GM12873 (cell line): ENCODE measurements around the gene ASIC2.
A peak's percentile ranks its signal among the peaks of the same experiment; 100 is the strongest.

Experiments used
- TF ChIP-seq, protein P1 (sequence below): IDR thresholded peaks from 2 replicates; pipeline ENCODE4 v1.5.1; 2012; ENCODE audit warnings: low read depth, mild to moderate bottlenecking, moderate library complexity, low read length, control low read depth; ENCODE audit not compliant: insufficient read depth; ENCODE audit errors: missing control alignments

The ASIC2 gene

DNA sequence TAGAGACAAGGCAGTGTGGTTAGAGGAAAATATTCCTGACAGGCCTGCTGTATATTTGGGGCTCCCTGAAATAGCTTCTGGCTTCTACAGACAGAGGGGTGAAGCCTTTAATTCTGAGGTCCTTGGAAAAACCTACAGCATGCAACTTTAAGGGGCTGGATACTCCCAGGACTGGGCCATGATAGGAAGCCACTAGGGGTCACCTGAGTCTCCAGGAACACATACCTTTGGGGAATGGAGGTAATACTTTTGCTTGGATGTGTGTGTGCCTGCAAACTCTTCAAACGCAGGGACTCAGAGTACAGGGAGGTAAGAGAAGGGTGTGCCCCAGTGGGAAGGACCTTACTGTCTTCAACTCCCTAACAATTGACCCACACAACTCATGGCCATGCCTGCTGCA is 4.1 kb downstream of the ASIC2 start:
- TF ChIP-seq, protein P1, sequence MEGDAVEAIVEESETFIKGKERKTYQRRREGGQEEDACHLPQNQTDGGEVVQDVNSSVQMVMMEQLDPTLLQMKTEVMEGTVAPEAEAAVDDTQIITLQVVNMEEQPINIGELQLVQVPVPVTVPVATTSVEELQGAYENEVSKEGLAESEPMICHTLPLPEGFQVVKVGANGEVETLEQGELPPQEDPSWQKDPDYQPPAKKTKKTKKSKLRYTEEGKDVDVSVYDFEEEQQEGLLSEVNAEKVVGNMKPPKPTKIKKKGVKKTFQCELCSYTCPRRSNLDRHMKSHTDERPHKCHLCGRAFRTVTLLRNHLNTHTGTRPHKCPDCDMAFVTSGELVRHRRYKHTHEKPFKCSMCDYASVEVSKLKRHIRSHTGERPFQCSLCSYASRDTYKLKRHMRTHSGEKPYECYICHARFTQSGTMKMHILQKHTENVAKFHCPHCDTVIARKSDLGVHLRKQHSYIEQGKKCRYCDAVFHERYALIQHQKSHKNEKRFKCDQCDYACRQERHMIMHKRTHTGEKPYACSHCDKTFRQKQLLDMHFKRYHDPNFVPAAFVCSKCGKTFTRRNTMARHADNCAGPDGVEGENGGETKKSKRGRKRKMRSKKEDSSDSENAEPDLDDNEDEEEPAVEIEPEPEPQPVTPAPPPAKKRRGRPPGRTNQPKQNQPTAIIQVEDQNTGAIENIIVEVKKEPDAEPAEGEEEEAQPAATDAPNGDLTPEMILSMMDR: peak; percentile 7

DNA sequence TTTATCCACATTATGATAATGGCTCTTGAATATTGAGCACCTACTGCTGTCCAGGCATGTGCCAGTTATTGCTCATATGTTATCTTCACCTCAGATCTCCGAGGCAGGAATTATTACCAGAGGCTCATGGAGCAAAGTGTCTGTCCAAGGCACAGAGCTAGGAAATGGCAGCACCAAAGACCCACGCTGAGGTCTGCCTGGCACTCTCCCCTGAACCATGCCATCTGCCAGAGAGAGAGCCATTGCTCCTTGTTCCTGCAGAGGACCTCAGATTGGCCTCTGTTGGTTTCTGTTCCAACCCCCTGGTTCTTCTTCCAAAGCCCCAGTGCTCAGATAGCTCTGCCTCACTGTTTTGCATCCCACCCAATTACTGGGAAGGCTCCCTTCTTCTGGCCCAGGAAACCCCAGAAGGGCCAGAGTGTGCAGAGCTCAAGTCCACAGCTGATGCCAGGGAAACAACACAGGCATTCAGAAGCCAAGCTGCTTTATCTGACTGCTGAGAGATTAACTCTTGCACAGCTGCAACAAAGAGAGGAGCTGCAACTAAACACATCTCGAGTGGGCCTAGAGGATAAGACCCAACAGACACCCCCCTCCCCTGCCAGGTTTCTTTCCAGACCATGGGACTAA is 5.9 kb downstream of the ASIC2 start:
- TF ChIP-seq, protein P1: no peak

DNA sequence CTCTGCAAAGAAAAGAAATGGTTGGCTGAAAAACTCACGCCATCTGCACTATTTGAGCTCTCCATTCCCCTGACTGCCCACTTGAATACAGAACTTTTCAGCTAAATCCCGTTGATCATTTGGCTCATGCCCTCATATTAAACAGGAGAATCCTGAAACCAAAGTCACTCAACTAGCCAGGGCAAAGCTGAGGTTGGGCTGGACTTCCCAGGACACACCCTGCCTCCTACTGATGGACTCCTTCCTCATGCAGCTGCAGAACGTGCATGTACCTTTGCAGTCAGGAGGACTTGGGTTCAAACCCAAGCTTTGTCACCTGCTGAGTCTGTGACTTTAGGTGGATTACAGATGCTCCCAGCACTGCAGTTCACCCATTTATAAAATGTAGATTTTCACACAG is 7.7 kb downstream of the ASIC2 start:
- TF ChIP-seq, protein P1: no peak

DNA sequence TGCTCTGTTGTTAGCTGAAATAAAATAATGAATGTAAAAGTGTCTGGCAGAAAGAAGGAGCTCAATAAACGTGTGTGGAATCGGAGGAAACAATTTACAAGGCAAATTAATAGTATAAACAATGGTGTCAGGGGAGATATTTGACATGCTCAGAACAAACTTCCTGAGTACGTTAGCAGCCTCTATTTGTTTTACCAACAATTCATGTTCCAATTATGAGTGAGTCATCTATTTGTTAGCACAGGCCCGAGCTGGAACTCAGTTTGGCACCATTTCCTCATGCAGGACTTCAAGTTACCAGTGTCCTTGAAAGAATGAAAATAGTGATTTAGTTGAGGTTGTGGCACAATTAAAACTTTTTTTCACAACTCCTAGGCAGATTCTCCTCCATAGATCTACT is 9.1 kb downstream of the ASIC2 start:
- TF ChIP-seq, protein P1: no peak

DNA sequence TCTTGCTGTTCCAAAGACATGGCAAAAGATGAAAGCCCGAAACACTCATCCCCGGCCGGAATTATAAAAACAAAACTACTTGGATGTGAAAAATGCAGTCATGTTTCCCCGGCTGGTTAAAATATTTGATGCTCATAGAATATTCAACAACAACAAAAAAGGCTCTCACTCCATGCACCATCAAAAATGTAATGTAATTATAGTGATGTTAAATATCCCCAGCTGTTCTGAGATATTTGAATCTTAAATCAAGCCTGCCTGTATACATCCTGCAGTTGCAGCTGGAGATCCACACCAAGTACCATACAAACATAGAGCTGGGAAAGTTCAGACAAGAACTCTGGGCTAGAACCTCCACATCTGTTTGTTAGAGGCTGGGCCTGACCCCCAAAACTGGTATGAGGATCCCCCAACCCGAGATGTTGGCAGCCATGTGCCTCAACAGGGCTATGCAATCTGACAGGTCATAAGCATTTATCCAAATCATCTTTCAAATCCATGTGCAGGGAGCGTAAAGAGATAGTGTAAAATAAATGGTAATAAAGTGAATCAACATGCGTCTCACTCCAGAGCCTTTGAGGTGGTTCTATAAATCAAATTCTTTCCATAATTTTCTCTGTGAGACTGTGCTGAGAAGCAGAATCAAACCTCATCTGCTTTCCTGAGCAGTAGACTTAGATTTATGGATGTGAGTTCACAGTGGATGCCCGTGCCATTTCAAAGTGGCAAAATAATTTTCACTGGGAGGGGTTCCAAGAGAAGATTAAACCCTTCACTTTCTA is 12.7 kb downstream of the ASIC2 start:
- TF ChIP-seq, protein P1: no peak

DNA sequence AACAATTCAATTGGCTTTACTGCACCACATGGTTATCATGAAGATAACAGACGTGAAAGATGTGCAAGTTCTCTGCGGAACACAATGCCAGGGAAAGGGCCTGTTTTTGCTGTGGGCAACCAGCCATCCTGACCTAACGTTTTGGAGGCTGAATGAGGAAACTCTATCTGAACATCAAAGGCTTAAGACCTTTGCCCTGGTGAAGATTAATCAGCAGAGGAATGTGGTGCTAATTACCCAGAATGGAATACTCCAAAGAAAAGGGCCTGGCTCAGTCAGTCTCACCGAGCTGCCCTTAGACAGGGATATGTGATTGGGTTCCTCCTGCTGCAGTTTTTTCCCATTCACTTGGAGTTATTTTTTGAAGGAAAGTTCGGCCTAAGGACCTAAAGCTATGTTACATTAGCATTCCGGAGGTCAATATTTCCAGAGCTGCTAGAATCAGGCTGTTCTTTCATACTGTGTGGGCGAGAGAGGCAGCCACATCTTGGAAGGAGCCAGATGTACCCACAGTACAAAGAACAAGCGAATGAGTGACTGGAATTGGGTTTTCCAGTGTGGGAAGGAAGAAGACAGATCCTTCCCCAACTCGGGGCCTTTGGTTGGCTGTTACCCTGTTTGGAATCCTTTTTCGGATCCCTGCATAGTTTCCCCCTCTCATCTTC is 15.5 kb downstream of the ASIC2 start:
- TF ChIP-seq, protein P1: no peak

DNA sequence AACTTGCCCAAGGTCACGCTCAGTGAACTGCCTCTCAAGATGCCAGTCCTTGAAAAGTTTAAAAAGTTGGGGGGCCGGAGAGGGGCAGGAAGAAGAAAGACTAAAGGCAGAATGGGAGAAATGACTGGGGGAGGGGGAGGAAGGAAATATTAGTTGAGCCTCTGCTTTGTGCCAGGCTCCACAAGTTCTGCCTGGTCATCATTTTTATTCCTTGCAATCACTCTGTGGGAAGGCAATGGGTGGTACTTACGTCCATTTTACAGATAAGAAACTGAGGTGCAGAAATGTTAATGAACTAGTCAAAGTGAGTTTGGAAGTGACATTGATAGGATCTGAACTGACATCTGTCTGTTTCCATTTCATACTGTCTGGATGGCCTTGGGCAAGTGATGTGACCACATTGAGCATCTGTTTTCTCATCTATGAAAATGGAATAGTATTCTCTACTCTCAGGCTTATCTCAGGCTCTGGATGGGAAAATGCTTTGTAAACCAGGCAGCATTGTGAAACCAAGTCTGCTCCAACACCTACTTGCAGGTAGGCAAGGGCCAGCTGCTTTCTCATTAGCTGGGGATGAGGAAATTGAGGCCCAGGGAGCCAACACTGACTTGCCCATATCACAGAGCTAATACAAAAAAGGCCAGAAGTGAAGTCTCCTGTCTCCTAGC is 19.2 kb downstream of the ASIC2 start:
- TF ChIP-seq, protein P1: no peak
